Activated CD8-positive, alpha-beta T cell treated with anti-CD3 and anti-CD28 coated beads for 36 hours (primary cell): ENCODE data around the gene FAM114A2. TPM values are rescaled to one million over a fixed set of nuclear protein-coding genes. Genes with fewer than 3 reads are reported as not detected.

Experiments used
- ATAC-seq: fragments of 200-7000 bp; cut with Tn5 transposase; one replicate; pipeline ENCODE4 v1.10.0; 2021; ENCODE audit warnings: mild to moderate bottlenecking, moderate library complexity
- CTCF ChIA-PET: fragments of 350-600 bp; sonication (Branson Sonifier 250); formaldehyde crosslinking; loops from one replicate; lab custom pipeline; 2021; ENCODE audit warnings: antibody characterized with exemption; lab: Charles Lee
- POLR2A ChIA-PET: fragments of 350-600 bp; sonication (Branson Sonifier 250); formaldehyde crosslinking; loops from one replicate; lab custom pipeline; 2021; ENCODE audit warnings: antibody characterized with exemption; lab: Charles Lee
- DNase-seq: peaks from one replicate; pipeline ENCODE4 v3.0.0-alpha.2; 2020
- H3K27ac Mint-ChIP-seq: one replicate; pipeline ENCODE4 v1.8.0; 2021; ENCODE audit warnings: mild to moderate bottlenecking, mixed read lengths
- H3K27me3 Mint-ChIP-seq: one replicate; pipeline ENCODE4 v1.8.0; 2021; ENCODE audit warnings: mixed read lengths
- H3K36me3 Mint-ChIP-seq: one replicate; pipeline ENCODE4 v1.8.0; 2021; ENCODE audit warnings: low read depth, mixed read lengths
- H3K4me1 Mint-ChIP-seq: one replicate; pipeline ENCODE4 v1.8.0; 2021; ENCODE audit warnings: low read depth, mixed read lengths
- H3K4me3 Mint-ChIP-seq: one replicate; pipeline ENCODE4 v1.8.0; 2021; ENCODE audit warnings: mild to moderate bottlenecking, moderate library complexity, mixed read lengths
- H3K9me3 Mint-ChIP-seq: one replicate; pipeline ENCODE4 v1.8.0; 2021; ENCODE audit warnings: mixed read lengths
- intact Hi-C: fragments of 100-400 bp; cut with micrococcal nuclease; formaldehyde crosslinking; loops from one replicate; pipeline ENCODE4 v1.10.0; 2022
- total RNA-seq, 2 experiments: library from RNA; stranded (reverse); gene quantifications; one replicate each; pipeline ENCODE4 v1.2.3, GENCODE V29; 2021
- TF ChIP-seq, protein P1 (sequence below): fragments of 200-600 bp; IDR thresholded peaks from one replicate; pipeline ENCODE4 v1.8.0; 2022; ENCODE audit warnings: antibody characterized with exemption, mild to moderate bottlenecking

The FAM114A2 gene
- total RNA-seq, 2 experiments from 2014 or later = 25.6 to 26.9 TPM

DNA sequence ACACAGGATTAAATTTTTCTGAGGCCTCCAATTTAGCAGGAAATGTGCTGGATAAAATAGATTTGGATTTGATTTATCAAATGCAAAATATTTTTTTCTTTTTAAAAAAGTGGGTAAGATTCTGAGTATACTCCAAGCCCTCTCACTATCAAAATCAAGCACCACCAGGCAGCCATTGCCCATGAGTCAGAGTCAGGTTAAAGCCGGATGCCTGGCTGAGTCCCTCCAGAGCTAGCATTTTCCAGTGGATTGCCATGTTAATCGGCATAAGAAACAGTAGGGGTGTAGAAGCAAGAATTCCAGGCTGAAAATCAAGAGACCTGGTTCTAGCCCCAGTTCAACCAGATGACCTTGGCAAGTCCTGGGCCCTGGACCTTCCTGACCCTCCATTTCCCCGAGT, 85.3 kb downstream of the FAM114A2 start:
- TF ChIP-seq, protein P1, sequence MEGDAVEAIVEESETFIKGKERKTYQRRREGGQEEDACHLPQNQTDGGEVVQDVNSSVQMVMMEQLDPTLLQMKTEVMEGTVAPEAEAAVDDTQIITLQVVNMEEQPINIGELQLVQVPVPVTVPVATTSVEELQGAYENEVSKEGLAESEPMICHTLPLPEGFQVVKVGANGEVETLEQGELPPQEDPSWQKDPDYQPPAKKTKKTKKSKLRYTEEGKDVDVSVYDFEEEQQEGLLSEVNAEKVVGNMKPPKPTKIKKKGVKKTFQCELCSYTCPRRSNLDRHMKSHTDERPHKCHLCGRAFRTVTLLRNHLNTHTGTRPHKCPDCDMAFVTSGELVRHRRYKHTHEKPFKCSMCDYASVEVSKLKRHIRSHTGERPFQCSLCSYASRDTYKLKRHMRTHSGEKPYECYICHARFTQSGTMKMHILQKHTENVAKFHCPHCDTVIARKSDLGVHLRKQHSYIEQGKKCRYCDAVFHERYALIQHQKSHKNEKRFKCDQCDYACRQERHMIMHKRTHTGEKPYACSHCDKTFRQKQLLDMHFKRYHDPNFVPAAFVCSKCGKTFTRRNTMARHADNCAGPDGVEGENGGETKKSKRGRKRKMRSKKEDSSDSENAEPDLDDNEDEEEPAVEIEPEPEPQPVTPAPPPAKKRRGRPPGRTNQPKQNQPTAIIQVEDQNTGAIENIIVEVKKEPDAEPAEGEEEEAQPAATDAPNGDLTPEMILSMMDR = no peak
- no peaks in the 10 kb centered on the region for H3K27me3 Mint-ChIP-seq
- CTCF ChIA-PET = no interaction called here
- H3K9me3 Mint-ChIP-seq = no peaks in the 10 kb centered on the region
- intact Hi-C loops = no loop called here
- no peaks in the 10 kb centered on the region for H3K4me1 Mint-ChIP-seq
- no peaks in the 10 kb centered on the region for H3K36me3 Mint-ChIP-seq
- H3K27ac Mint-ChIP-seq = no peak overlapping the region
- POLR2A ChIA-PET = no interaction called here
- H3K4me3 Mint-ChIP-seq = no peak overlapping the region
- DNase-seq = no peak
- no peak for ATAC-seq

DNA sequence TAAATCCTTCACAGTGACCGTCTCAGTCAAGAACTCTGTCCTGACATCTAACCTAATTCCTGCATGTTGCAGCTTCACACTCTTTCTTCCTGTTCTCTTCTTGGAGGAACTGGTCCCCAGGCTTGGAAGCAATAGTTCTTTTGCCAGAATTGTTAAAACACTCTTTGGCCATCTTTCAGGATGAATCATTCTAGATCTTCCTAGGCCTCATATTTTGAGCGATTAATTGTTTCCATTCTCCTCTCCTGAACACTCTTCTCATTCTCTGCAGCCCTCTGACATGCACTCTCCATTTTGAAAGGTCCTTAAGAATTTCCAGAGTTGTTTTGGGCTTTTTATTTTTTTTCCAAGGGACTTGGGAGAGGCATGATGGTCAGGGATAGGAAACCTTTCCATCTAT, 85.8 kb downstream of the FAM114A2 start:
- no peaks in the 10 kb centered on the region for H3K36me3 Mint-ChIP-seq
- DNase-seq (no peak), ATAC-seq (no peak)
- H3K27ac Mint-ChIP-seq = no peak overlapping the region
- H3K4me3 Mint-ChIP-seq = no peak overlapping the region
- H3K9me3 Mint-ChIP-seq = no peaks in the 10 kb centered on the region
- POLR2A ChIA-PET = no interaction called here
- CTCF ChIA-PET = no interaction called here
- TF ChIP-seq, protein P1 = no peak
- intact Hi-C loops = no loop called here
- H3K27me3 Mint-ChIP-seq = no peaks in the 10 kb centered on the region
- no peaks in the 10 kb centered on the region for H3K4me1 Mint-ChIP-seq

DNA sequence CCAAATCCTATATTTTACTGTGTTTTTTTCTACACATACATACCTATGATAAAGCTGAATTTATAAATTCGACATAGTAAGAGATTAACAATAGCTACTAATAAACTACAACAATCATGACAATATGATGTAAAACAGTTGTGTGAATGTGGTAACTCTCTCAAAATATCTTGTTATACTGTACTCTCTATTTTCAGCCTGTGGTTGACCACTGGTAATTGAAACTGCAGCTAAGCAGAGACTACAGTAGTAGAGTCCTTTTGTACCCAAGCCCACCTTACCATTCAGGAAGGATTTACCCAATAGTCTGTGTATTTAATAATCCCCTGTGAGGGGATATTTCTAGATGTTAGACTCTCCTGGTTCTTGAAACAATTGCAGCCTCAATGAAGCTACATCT, 86.7 kb downstream of the FAM114A2 start:
- Mint-ChIP-seq H3K4me1 (no peaks in the 10 kb centered on the region), H3K9me3 (no peaks in the 10 kb centered on the region), H3K36me3 (no peaks in the 10 kb centered on the region), H3K4me3 (no peak overlapping the region), H3K27me3 (no peaks in the 10 kb centered on the region), H3K27ac (no peak overlapping the region)
- TF ChIP-seq, protein P1 = no peak
- POLR2A ChIA-PET = no interaction called here
- ATAC-seq (no peak), DNase-seq (no peak)
- intact Hi-C loops = no loop called here
- CTCF ChIA-PET = interaction anchor here (1.9 kb wide), 1 partner anchor 13 kb away, joined by 11 read pairs; no protein-coding TSS in a partner anchor

DNA sequence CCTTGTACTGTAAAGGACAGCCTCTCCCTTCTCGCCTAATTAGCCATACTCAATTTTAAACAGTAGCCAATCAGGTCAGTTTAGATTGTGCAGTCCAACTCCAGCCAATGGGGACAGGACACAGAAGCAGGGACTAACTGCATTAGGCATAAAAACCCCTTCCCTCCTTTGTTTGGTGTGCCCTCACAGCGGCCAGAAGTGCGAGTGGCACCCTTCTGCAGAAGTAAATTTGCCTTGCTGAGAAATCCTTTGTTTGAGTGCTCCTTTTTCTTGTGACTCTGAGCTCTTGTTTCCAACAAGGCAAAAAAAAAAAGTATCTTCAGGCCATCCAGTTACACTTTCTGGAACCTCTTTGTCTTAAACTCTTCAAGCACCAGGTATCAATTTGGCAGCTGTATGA, 97.4 kb downstream of the FAM114A2 start:
- ATAC-seq (no peak), DNase-seq (no peak)
- H3K9me3 Mint-ChIP-seq = peaks cover 33% of the 10 kb centered on the region
- H3K4me3 Mint-ChIP-seq = no peak overlapping the region
- CTCF ChIA-PET = no interaction called here
- TF ChIP-seq, protein P1 = no peak
- POLR2A ChIA-PET = no interaction called here
- H3K27me3 Mint-ChIP-seq = no peaks in the 10 kb centered on the region
- H3K36me3 Mint-ChIP-seq = no peaks in the 10 kb centered on the region
- no peak overlapping the region for H3K27ac Mint-ChIP-seq
- intact Hi-C loops = no loop called here
- H3K4me1 Mint-ChIP-seq = no peaks in the 10 kb centered on the region

Other genes with a start within 250 kb of the FAM114A2 start
- 10 to 100 TPM in 1 of 2 experiments, 1 to 10 TPM in 1; 10.0 to 12.1 TPM for gene MFAP3, start 57 bp upstream of the FAM114A2 start, total RNA-seq
- 10 to 100 TPM; 12.9 to 15.2 TPM for gene GALNT10, start 151.8 kb upstream of the FAM114A2 start, total RNA-seq